Astrocyte of the hippocampus (primary cell): ENCODE measurements around the gene LBX2.

Experiments used
- DNase-seq: peaks from one replicate; pipeline ENCODE4 v3.0.0; 2011; ENCODE audit warnings: low read depth, low spot score

The LBX2 gene

DNA sequence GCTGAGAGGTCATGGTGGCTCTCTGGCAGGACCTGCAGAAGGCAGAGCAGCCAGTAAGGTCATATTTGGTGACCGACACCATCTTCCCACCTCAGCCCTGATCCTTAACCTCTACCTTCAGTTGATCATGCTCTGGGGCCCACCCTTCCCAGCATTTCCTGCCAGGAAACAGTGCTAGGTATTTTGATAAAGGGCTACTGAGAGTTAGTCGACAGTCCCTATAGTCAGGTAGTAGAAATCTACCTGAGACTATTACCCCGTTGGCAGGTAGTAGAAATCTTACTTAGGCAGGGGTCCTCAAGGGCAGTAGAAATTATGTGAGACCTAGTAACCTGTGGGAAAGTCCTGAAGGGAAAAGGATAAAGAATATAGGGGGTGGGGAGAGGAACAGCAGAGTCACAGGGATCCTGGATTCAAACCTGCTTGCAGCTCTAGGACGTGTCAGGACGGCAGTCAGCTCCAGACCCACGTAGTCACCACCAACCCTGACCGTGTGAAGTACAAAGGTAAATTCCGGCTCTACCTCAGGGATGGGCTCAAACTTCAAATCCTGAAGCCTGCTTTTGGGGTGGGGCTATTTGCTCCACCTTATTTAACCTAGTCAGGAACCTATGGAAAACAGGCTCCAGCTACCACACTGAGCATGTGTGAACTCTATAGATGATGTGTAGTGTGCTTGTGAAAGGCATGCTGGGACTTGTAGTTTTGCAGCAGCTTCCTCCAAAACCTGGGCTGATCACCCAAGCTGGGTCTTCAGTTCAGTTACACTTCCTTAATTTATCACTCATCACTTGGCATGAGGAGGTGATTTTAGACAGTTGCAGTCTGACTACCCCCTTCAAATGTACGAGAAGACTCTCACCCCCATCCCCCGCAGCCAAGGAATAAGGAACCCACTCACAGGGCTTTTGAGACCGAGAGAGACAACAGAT is 26.6 kb upstream of the LBX2 start, which contains the start of gene DQX1:
TSS of gene DQX1 (minus strand) at position 515 of the 932 bp plus-strand sequence. CDS start at position 13, 502 bp downstream.
- no peak for DNase-seq

DNA sequence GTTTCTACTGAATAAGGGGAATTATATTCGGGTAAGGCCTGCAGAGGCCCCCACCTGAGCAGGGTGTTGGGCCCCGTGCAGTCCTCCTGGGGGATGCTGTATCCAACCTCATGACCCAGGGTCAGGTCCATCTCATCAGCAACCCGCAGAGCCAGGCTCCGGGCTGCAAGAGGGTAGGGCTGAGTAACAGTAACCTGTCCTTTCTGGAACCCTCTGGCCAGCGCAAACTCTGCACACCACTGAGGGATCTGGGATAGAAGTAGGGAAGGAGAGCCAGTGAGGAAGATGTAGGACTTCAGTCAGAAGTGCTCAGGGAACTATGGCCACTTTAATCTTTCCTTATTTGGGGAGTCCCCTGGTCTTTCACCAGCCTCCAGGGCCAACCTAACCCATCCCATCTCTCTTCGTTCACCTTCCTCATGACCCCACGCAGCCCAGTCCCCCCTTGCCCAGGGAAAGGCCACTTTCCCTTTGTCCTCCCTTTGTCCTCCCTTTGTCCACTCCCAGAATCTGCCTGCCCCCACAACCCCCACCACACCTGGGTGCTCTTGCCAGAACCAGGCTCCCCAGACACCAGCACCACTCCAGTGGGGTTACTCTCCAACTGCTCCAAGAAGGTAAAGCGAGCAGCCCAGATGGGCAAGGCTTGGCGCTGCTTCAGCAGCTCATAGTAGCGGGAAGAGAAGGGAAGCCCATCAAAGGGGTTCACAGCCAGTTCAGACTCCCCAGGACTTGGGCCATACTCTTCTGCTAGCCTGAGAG is 25.7 kb upstream of the LBX2 start:
- DNase-seq = no peak

- no peak for DNase-seq
Measured at GRCh38 chr2:74524005-74524404, 24.6 kb upstream of the LBX2 start.

- DNase-seq = no peak
Measured at GRCh38 chr2:74522516-74522915, 23.1 kb upstream of the LBX2 start.

GRCh38 chr2:74516650-74517049 is 17.2 kb upstream of the LBX2 start:
- DNase-seq = no peak

- DNase-seq = peak; percentile 68
Measured at GRCh38 chr2:74515981-74516633, 16.7 kb upstream of the LBX2 start.

- DNase-seq = no peak
Measured at GRCh38 chr2:74515271-74515980, 16.0 kb upstream of the LBX2 start.

- no peak for DNase-seq
Measured at GRCh38 chr2:74514368-74515270, 15.2 kb upstream of the LBX2 start, which contains the start of gene TLX2. Gene TLX2 (plus strand): TSS chr2:74514450. CDS start chr2:74514807, 357 bp downstream.

DNA sequence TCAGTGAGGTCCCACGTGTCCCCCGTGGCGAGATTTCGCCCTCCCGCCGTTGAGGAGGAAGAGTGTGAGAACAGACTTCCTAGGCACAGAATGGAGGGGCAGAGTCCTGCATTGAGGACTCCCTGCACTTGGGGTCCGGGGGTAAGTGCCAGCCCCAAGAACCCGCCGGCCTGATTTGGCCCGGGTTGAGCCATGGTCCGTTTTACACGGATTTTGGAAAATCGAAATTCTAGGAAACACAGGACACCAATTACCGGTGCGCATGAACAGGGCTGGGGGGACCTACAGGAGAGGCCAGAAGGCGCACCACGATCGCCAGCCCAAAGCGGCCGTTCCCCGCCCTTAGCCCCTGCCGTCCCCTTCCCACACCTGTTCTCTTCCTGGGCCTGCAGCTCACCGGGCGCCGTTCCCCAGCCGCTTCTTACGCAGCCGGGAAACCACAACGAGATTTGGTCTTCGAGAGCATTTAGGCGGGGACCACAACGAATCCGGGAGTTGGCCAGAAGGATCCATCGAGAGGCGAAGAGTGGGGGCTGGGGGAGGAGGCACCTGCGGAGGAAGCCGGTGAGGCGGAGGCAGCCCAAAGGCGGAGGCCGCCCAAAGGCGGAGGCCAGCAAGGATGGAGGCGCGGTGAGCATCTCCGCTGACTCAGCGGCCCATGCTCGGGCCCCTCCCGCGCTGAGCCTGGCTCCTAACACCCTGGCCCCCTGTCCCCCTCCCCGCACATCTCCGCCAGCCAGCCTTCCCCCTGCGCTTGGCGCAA is 14.4 kb upstream of the LBX2 start:
- DNase-seq = peak; percentile 45

DNA sequence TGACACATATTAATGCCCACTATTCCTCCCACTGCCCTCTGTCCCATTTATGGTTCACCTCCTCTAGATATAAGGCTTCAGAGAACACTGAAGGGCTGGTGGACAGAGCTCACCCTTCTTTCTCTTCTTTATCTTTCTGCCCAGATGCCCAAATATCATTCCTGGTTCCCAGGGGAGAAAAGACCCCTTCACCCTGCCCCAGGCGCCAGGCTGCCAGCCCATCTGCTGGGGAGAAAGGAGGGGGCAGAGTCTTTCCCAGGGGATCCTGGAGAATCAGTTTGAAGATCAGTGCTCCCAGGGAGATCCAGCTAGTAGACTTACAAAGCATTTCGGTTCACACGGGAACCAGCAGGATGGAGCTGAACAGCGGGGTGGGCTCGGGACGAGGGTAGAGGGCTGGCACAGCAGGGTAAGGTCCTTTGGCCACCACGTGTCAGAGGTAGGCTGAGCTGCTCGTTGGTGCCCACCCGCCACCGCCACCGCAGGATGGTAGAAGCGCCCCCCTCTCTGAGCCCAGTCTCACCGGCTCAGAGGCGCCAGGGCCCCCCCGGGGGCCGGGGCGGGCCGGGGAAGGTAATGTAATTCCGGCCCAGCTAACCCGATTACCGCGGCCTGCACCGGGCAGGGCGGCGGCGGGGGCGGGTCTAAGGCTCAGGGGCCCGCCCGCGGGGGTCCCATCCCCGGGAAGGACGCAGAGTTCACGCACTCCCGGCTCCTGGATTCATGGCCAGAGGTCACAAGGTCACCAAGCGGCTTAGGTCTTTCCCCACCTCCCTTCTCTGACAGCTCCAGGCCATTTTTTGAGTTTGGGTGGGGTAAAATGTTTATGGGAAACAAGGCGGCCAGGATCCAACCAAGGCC is 13.6 kb upstream of the LBX2 start:
- DNase-seq = no peak

DNA sequence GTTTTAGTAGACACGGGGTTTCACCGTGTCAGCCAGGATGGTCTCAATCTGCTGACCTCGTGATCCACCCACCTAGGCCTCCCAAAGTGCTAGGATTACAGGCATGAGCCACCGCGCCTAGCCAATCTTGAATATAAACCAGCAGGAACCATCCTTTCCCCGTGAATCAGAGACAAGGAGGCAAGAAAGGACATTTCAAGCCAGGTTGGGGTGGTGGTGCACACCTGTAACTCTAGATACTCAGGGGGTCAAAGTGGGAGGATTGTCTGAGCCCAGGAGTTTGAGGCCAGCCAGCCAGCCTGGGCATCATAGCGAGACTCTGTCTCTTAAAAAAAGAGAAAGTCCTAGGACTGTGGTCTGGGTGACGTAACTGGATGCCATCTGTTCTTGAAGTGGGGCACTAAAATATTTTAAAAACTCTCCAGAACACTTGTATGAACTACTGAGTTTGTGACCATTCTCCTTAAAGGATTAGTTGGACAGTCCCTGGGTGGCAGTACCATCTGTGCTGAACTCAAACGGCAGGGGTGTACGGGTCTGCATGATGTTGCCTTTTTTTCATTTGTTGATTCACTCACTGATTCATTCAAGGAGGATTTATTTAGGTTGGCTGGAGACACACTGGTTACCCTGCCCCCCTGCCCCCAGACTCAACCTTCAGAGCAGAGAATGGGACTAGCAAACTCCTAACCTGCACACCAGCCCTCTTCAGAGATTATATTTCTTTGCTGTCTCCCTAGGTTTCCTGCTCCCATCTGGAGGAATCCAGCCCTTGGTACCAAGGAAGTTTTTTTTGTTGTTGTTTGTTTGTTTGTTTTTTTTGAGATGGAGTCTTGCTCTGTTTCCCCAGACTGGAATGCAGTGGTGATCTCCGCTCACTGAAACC is 11.9 kb upstream of the LBX2 start:
- DNase-seq = no peak

DNA sequence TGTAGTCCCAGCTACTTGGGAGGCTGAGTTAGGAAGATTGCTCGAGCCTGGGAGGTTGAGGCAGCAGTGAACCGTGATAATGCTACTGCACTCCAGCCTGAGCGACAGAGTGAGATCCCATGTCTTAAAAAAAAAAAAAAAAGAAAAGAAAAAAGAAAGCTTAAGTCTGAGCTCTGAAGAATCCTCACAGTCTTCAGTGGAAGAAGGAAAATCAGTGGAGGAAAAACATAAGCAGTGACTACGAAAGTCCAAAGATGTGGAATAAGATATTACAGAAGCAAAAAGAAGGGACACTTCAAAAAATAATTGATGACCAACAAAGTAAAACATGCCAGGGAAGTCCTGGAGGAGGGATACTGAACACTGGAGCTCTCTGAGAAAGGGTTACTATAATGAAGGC is 10.9 kb upstream of the LBX2 start:
- no peak for DNase-seq

DNA sequence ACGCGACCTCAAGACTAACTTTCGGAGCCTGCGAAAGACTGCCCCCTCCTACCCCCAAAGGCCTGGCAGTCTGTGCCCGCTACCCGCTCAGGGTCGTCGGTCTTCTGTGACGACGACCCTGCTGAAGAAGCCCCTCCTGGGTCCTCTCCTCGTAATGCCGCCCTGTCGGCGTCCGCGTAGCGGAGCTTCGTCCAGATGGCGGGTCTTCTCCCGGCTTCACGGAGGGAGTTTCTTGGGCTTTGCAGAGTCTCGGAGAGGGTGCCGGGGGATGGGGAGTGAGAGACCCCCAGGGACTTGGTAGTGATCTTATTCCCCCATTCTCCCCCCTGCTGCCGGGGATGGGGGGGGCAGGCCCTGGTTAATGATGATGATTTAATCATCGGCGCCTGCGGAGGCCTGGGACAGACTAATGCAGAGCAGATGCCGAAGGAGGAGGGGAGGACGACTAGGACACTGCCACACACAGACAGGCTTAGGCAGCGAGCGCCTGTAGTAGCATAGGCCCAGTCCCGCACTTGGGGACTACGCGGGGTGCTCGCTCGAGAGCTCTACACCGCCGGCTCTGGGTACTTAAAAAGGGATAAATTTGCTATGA is 8.6 kb upstream of the LBX2 start:
- DNase-seq = peak; percentile 47

- peak; percentile 99 for DNase-seq
Measured at GRCh38 chr2:74507145-74507925, 7.9 kb upstream of the LBX2 start, which contains the start of gene PCGF1. Gene PCGF1 (minus strand): TSS chr2:74507695. CDS start chr2:74507668, 27 bp downstream.

GRCh38 chr2:74505448-74506246 is 6.2 kb upstream of the LBX2 start:
- DNase-seq = no peak
